ENCODE measurements around the gene CPXM2. TPM values are rescaled to one million over a fixed set of nuclear protein-coding genes. Genes with fewer than 3 reads are reported as not detected.

Gene CPXM2
- total RNA-seq, 1 donor from 2014 or later, result 0.14 TPM

DNA sequence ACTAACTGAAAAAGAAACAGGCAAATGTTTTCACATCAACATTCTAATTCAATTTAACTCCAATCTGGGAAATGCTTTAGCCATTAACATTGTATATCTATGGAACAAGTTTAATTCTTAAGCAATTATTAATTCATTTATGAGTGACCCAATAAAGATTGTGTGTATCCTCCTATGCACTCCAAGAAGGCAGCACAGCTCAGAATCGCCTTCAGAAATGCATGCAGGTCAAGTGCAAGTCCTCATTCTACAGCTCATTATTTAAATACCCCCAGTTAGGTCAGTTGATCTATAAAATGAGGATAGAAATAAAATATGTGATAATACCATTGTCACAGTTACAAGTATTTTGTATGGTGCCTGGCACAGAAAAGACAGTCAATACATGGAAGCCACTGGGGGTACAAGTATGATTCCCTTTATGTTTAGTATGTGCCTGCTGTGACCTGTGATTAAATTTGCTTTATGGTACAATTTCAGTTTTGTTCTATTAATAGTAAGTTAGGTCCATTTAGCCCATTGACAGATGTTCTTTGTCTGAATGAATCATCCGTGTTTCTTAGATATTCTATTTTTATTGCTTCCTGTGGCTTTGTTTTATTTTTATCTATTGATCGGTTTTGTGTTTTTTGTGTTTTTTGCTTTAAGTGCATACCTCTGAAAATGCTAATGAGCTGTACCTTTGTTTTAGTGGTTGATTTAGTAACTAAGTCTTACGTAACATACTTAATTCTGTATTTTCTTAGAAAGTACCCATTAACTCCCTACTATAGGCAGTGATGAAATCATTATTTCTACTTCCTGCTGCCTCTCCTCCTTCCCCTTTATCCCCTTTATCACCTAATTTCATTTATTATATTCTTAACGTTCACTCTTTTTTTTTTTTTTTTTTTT is 42.8 kb downstream of the CPXM2 start:
- DNase-seq (ENCODE audit: low spot score, unreplicated experiment), result no peak
- TF ChIP-seq CTCF (IDR thresholded peaks at IDR 0.05; ENCODE audit: unreplicated experiment), result no peak
- H3K27ac Mint-ChIP-seq, result no peak overlapping the region
- no peaks in the 10 kb centered on the region for H3K4me1 Mint-ChIP-seq (ENCODE audit: low read depth)
- no peaks in the 10 kb centered on the region for H3K36me3 Mint-ChIP-seq (ENCODE audit: insufficient read depth)
- H3K27me3 Mint-ChIP-seq, result peaks cover 3% of the 10 kb centered on the region
- peaks cover 15% of the 10 kb centered on the region for H3K9me3 Mint-ChIP-seq (ENCODE audit: low read depth)
- no peak overlapping the region for H3K4me3 Mint-ChIP-seq (ENCODE audit: low read depth)

- TF ChIP-seq CTCF (IDR thresholded peaks at IDR 0.05; ENCODE audit: unreplicated experiment), result no peak
- no peaks in the 10 kb centered on the region for H3K4me1 Mint-ChIP-seq (ENCODE audit: low read depth)
- H3K27me3 Mint-ChIP-seq, result peaks cover 3% of the 10 kb centered on the region
- no peak overlapping the region for H3K27ac Mint-ChIP-seq
- no peaks in the 10 kb centered on the region for H3K36me3 Mint-ChIP-seq (ENCODE audit: insufficient read depth)
- peaks cover 15% of the 10 kb centered on the region for H3K9me3 Mint-ChIP-seq (ENCODE audit: low read depth)
- DNase-seq (ENCODE audit: low spot score, unreplicated experiment), result no peak
- no peak overlapping the region for H3K4me3 Mint-ChIP-seq (ENCODE audit: low read depth)
Measured at GRCh38 chr10:123847686-123848432, 43.7 kb downstream of the CPXM2 start.

DNA sequence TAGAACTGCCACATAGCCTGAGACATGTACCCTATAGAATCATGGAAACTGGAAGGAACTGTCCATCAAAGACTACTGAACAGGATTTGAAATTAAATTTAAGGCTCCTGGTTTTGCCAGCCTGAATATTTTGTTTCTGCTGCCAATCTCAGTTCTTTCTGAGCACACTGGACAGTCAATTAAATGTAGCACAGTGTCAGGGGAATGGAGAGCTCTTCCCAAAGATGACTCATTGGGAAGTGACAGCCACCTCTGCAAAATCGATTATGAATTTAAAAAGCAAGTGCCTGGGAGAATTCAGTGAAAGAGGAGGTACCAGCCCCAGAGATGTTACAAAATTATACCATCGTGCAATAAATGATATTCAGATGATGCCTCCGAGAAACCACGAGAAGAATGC is 47.8 kb downstream of the CPXM2 start:
- Mint-ChIP-seq H3K4me3 (ENCODE audit: low read depth) (no peak overlapping the region), H3K9me3 (ENCODE audit: low read depth) (peaks cover 10% of the 10 kb centered on the region), H3K27me3 (peaks cover 17% of the 10 kb centered on the region), H3K4me1 (ENCODE audit: low read depth) (no peaks in the 10 kb centered on the region), H3K36me3 (ENCODE audit: insufficient read depth) (no peaks in the 10 kb centered on the region), H3K27ac (no peak overlapping the region)
- DNase-seq (ENCODE audit: low spot score, unreplicated experiment), result no peak
- TF ChIP-seq CTCF (IDR thresholded peaks at IDR 0.05; ENCODE audit: unreplicated experiment), result no peak

DNA sequence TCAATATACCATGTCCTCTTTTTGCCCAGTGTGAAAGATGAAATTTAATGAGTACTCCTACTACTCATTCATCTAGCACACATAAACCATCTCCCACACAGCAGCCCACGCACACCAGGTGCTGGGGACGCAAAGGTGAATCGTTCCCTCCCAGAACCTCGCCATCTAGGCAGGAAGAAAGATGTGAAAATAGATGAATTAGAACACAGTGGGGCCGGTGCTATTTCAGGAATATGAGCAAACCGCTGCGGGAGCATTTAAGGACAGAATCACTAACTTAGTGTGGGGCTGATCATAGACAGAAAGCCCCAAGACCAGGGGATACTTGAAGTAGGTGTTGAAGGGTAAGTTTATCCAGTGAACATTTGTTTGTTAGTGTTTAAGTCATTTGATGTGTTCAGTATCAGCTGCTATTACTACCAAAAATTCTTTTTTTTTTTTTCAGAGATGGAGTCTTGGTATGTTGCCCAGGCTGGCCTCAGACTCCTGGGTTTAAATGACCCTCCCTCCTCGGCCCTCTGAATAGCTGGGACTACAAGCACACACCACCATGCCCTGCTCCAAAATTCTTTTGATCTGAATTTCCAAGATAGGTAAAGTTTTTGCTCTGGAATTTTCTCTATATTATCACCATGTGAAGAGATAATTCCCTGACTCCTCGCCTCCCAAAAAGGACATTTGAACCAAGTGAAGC is 48.8 kb downstream of the CPXM2 start:
- Mint-ChIP-seq H3K27me3 (peaks cover 18% of the 10 kb centered on the region), H3K36me3 (ENCODE audit: insufficient read depth) (no peaks in the 10 kb centered on the region), H3K4me3 (ENCODE audit: low read depth) (no peak overlapping the region), H3K4me1 (ENCODE audit: low read depth) (no peaks in the 10 kb centered on the region), H3K27ac (no peak overlapping the region), H3K9me3 (ENCODE audit: low read depth) (peaks cover 10% of the 10 kb centered on the region)
- no peak for TF ChIP-seq CTCF (IDR thresholded peaks at IDR 0.05; ENCODE audit: unreplicated experiment)
- no peak for DNase-seq (ENCODE audit: low spot score, unreplicated experiment)

- no peak for DNase-seq (ENCODE audit: low spot score, unreplicated experiment)
- no peak for TF ChIP-seq CTCF (IDR thresholded peaks at IDR 0.05; ENCODE audit: unreplicated experiment)
- Mint-ChIP-seq H3K9me3 (ENCODE audit: low read depth) (peaks cover 10% of the 10 kb centered on the region), H3K4me1 (ENCODE audit: low read depth) (no peaks in the 10 kb centered on the region), H3K27ac (no peak overlapping the region), H3K4me3 (ENCODE audit: low read depth) (no peak overlapping the region), H3K36me3 (ENCODE audit: insufficient read depth) (no peaks in the 10 kb centered on the region), H3K27me3 (peaks cover 28% of the 10 kb centered on the region)
Measured at GRCh38 chr10:123841560-123841959, 50.0 kb downstream of the CPXM2 start.
